Lower leg skin (tissue), 4 donors: ENCODE results near the gene PTBP1. TPM values are rescaled to one million over a fixed set of nuclear protein-coding genes. Genes with fewer than 3 reads are reported as not detected.
"Not testable (repeated sequence)": the region's sequence is repeated elsewhere in the genome, so short reads cannot be mapped to it uniquely, and the experiment has no call there.

Source experiments
- DNase-seq, 2 donors: peaks; one replicate each; pipeline ENCODE4 v3.0.0-alpha.2; 2019; ENCODE audit warnings: low spot score in 2 of 2
- H3K4me3 ChIP-seq: fragments of 200-600 bp; sonication (generic); 2 replicates; pipeline ENCODE4 v1.5.1; 2017; ENCODE audit warnings: mild to moderate bottlenecking, low read depth; ENCODE audit not compliant: poor library complexity, severe bottlenecking
- CTCF ChIP-seq, 3 donors: fragments of 450-650 bp; IDR thresholded peaks; one replicate each; pipeline ENCODE4 v1.5.1; 2016; ENCODE audit warnings: antibody characterized with exemption in 3 of 3, mild to moderate bottlenecking in 3 of 3, moderate library complexity in 2 of 3
- POLR2A ChIP-seq, 2 donors: fragments of 450-650 bp; IDR thresholded peaks; one replicate each; pipeline ENCODE4 v1.6.1; 2016 to 2017; ENCODE audit warnings: antibody characterized with exemption in 2 of 2, mild to moderate bottlenecking in 1 of 2, moderate library complexity in 1 of 2
- WGBS, 2 donors: methylation state at CpG; one replicate each; pipeline ENCODE4 v1.1.5; 2018; 5-methylcytosine and 5-hydroxymethylcytosine counted together
- intact Hi-C: fragments of 100-400 bp; cut with DNase I; formaldehyde crosslinking; loops from one replicate; pipeline ENCODE4 v1.15.0; 2023; ENCODE audit warnings: low total_unique reads
- total RNA-seq, 4 donors: library from RNA; depleted of rRNA; stranded (reverse); fragments of >200 nt; gene quantifications; one replicate each; pipeline ENCODE4 v1.1.0, GENCODE V29; 2016

The PTBP1 gene
- total RNA-seq, 4 donors from 2014 or later = 167 to 237 (median 205) TPM

DNA sequence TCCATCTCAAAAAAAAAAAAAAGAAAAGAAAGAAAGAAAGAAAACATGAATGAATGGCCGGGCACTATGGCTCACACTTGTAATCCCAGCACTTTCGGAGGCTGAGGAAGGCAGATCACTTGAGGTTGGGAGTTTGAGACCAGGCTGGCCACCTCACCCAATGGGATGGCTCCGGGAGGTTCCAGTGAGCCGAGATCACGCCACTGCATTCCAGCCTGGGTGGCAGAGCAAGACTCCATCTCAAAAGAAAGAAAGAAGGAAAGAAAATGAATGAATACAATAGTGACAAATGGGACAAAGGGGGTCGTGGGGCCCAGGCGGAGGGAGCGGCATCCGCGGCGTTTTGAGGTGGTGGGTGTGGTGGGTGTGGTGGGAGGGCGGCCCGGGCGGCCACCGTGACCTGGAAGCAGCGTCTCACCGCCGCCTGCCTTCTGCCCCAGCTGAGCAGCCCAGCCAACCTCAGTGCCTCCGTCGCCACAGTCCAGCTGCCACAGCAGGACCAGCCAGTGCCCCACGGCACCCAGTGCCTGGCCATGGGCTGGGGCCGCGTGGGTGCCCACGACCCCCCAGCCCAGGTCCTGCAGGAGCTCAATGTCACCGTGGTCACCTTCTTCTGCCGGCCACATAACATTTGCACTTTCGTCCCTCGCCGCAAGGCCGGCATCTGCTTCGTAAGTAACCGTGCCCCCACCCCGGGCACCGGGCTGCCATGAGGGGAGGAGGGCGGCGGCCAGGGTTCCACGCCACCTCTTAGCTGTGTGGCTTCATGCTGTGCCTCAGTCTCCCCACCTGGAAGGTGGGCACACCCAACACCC is 48.7 kb downstream of the PTBP1 start:
- intact Hi-C loops = loop anchor here (10.0 kb wide), 1 partner anchor 81 kb away; no protein-coding TSS in a partner anchor
- no peak for DNase-seq
- WGBS, 2 donors = 62 to 68% methylated on average over 28 to 35 of the region's 37 CpGs
- no peak overlapping the region for H3K4me3 ChIP-seq
- TF ChIP-seq POLR2A (IDR thresholded peaks at IDR 0.05) (no peak), CTCF (IDR thresholded peaks at IDR 0.05) (no peak)

- intact Hi-C loops = loop anchor here (10.0 kb wide), 1 partner anchor 84 kb away; no protein-coding TSS in a partner anchor
- H3K4me3 ChIP-seq = no peak overlapping the region
- DNase-seq = no peak
- TF ChIP-seq POLR2A (IDR thresholded peaks at IDR 0.05) (no peak), CTCF (IDR thresholded peaks at IDR 0.05) (no peak)
- WGBS, 2 donors = 34 to 41% methylated on average over 12 of the region's 12 CpGs
These were observed 51.2 kb downstream of the PTBP1 start for GRCh38 chr19:848386-848921.

DNA sequence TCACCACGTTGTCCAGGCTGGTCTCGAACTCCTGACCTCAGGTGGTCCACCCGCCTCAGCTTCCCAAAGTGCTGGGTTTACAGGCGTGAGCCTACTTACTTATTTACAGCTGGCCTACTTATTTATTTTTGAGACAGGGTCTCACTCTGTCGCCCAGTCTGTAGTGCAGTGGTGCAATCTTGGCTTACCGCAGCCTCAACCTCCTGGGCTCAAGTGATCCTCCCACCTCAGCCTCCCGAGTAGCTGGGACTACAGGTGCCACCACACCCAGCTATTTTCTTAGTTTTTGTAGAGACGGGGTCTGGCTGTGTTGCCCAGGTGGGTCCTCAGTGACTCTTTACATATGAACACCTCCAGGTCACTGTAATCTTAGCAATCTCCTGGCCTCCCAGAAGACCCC is 51.9 kb downstream of the PTBP1 start:
- intact Hi-C loops = loop anchor here (10.0 kb wide), 1 partner anchor 84 kb away; no protein-coding TSS in a partner anchor
- not testable (repeated sequence) for DNase-seq, H3K4me3 ChIP-seq
- 82 to 85% methylated on average over 8 of the region's 8 CpGs for WGBS, 2 donors

DNA sequence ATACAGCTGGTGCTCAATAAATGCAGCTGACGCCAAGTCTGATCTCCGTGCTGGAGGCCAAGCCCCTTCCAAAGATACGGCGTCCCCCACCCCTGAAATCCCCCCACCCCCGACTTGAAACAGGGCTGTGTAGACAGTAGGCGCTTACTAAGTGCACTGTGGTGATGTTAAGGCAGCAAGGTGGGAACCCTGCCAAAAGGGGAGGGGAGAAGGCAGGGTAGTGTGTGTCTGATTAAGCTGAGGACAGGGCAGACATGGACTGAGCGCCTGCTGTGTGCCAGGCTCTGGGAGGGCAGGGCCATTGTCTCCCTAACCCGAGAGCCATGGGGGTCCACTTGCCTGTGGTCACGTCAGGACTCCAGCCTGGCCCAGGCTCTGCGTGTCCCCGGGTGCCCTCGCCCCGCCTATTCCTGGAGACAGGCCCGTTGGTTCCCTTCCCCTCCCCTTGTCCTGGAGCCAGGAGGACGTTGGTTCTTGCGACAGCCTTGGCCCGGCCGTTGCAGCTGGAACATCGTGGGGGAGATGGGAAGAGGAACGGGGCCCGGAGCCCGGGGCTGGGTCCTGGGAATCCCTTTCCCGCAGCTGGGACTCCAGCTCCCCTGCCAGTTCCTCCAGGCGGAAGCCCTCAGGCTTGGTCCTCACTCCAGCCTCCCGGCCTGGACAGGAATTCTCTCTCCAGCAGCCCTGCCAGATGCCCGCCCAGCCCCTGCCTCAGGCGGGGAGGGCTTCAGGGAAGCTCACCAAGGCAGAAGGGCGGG is 53.1 kb downstream of the PTBP1 start:
- TF ChIP-seq CTCF (IDR thresholded peaks at IDR 0.05) (no peak), POLR2A (IDR thresholded peaks at IDR 0.05) (no peak)
- H3K4me3 ChIP-seq = no peak overlapping the region
- intact Hi-C loops = loop anchor here (10.0 kb wide), 1 partner anchor 134 kb away; the partner anchor contains the start of gene WDR18
- 17 to 49% methylated on average over 11 to 28 of the region's 28 CpGs for WGBS, 2 donors
- peak; percentile 86 to 98 for DNase-seq

DNA sequence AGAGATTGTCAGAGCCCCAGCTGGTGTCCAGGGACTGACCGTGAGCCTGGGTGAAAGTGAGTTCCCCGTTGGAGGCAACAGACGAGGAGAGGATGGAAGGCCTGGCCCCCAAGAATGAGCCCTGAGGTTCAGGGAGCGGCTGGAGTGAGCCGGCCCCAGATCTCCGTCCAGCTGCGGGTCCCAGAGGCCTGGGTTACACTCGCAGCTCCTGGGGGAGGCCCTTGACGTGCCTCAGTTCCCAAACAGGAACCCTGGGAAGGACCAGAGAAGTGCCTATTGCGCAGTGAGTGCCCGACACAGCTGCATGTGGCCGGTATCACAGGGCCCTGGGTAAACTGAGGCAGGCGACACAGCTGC is 53.7 kb downstream of the PTBP1 start:
- intact Hi-C loops = loop anchor here (10.0 kb wide), 1 partner anchor 134 kb away; the partner anchor contains the start of gene WDR18

More for the DNA sequence above, 53.7 kb downstream of the PTBP1 start:
- TF ChIP-seq CTCF (IDR thresholded peaks at IDR 0.05) = no peak
- TF ChIP-seq POLR2A (IDR thresholded peaks at IDR 0.05) = no peak
- WGBS, 2 donors = 29% methylated on average over 11 to 13 of the region's 13 CpGs
- H3K4me3 ChIP-seq = no peak overlapping the region
- DNase-seq = no peak
